ENCODE results near the gene FHOD3.

GRCh38 chr18:36387310-36387709 lies 89.8 kb downstream of the FHOD3 start:
- TF ChIP-seq POLR2A (IDR thresholded peaks at IDR 0.05), result no peak
- no peak for TF ChIP-seq CTCF (IDR thresholded peaks at IDR 0.05 in 8 of 11, conservative IDR thresholded peaks at IDR 0.05 in 3 of 11)
- no peak for TF ChIP-seq POLR2AphosphoS5 (IDR thresholded peaks at IDR 0.05)

Measured in spleen (tissue), 7 donors.